Common myeloid progenitor, CD34-positive (primary cell): Measurements from ENCODE around the gene SUPT5H.

Experiments used
- CTCF ChIA-PET: fragments of 350-600 bp; sonication (Branson Sonifier 250); formaldehyde crosslinking; loops from one replicate; lab custom pipeline; 2021; ENCODE audit warnings: antibody characterized with exemption; lab: Charles Lee
- POLR2A ChIA-PET: fragments of 350-600 bp; sonication (Branson Sonifier 250); formaldehyde crosslinking; loops from one replicate; lab custom pipeline; 2021; ENCODE audit warnings: antibody characterized with exemption; lab: Charles Lee
- DNase-seq, 3 donors: peaks; one replicate each; pipeline versions ENCODE4 v3.0.0 to v3.0.0-alpha.2; 2013
- H3K27ac ChIP-seq, 2 experiments: 1 replicate in 1 of 2; 2 replicates in 1 of 2; pipeline ENCODE4 v1.7.0; 2013; ENCODE audit warnings: inconsistent platforms in 2 of 2, low read length in 2 of 2, mild to moderate bottlenecking in 2 of 2, low read depth in 1 of 2, moderate library complexity in 1 of 2; ENCODE audit not compliant: severe bottlenecking in 2 of 2, insufficient read depth in 1 of 2, poor library complexity in 1 of 2
- H3K27me3 ChIP-seq, 5 experiments: replicated peaks in 2 of 5; 1 replicate in 3 of 5; 2 replicates in 2 of 5; pipeline versions ENCODE4 v1.6.1 to v1.7.0; 2013; ENCODE audit warnings: low read length in 4 of 5, mild to moderate bottlenecking in 2 of 5, moderate library complexity in 2 of 5, inconsistent platforms in 1 of 5; ENCODE audit not compliant: insufficient read depth in 5 of 5, control insufficient read depth in 4 of 5
- H3K36me3 ChIP-seq, 4 experiments: 1 replicate in 2 of 4; 2 replicates in 2 of 4; pipeline versions ENCODE4 v1.6.1 to v1.7.0; 2013; ENCODE audit warnings: low read length in 3 of 4, control low read depth in 1 of 4, mild to moderate bottlenecking in 1 of 4; ENCODE audit not compliant: control insufficient read depth in 4 of 4, insufficient read depth in 4 of 4
- H3K4me1 ChIP-seq, 4 experiments: 1 replicate in 3 of 4; 2 replicates in 1 of 4; pipeline versions ENCODE4 v1.6.1 to v1.7.1; 2013; ENCODE audit warnings: low read length in 3 of 4, mild to moderate bottlenecking in 3 of 4, control low read depth in 1 of 4, inconsistent platforms in 1 of 4, moderate library complexity in 1 of 4; ENCODE audit not compliant: control insufficient read depth in 4 of 4, insufficient read depth in 4 of 4; ENCODE audit errors: control extremely low read depth in 1 of 4
- H3K4me3 ChIP-seq, 7 experiments: 1 replicate in 4 of 7; 2 replicates in 3 of 7; pipeline versions ENCODE4 v1.5.1 to v1.7.0; 2013; ENCODE audit warnings: mild to moderate bottlenecking in 7 of 7, low read length in 6 of 7, moderate library complexity in 6 of 7, inconsistent platforms in 2 of 7, low read depth in 2 of 7, control low read depth in 1 of 7; ENCODE audit not compliant: insufficient read depth in 4 of 7, control insufficient read depth in 1 of 7; ENCODE audit errors: extremely low read depth in 1 of 7
- H3K9me3 ChIP-seq, 5 experiments: 1 replicate in 4 of 5; 2 replicates in 1 of 5; pipeline versions ENCODE4 v1.6.1 to v1.7.1; 2013; ENCODE audit warnings: low read length in 4 of 5, mild to moderate bottlenecking in 2 of 5, inconsistent platforms in 1 of 5, low read depth in 1 of 5, moderate library complexity in 1 of 5; ENCODE audit not compliant: control insufficient read depth in 4 of 5, insufficient read depth in 2 of 5; ENCODE audit errors: control extremely low read depth in 1 of 5
- WGBS: methylation state at CpG from one replicate; pipeline ENCODE4 v1.1.5; 2013; ENCODE audit not compliant: insufficient coverage; 5-methylcytosine and 5-hydroxymethylcytosine counted together

The SUPT5H gene

DNA sequence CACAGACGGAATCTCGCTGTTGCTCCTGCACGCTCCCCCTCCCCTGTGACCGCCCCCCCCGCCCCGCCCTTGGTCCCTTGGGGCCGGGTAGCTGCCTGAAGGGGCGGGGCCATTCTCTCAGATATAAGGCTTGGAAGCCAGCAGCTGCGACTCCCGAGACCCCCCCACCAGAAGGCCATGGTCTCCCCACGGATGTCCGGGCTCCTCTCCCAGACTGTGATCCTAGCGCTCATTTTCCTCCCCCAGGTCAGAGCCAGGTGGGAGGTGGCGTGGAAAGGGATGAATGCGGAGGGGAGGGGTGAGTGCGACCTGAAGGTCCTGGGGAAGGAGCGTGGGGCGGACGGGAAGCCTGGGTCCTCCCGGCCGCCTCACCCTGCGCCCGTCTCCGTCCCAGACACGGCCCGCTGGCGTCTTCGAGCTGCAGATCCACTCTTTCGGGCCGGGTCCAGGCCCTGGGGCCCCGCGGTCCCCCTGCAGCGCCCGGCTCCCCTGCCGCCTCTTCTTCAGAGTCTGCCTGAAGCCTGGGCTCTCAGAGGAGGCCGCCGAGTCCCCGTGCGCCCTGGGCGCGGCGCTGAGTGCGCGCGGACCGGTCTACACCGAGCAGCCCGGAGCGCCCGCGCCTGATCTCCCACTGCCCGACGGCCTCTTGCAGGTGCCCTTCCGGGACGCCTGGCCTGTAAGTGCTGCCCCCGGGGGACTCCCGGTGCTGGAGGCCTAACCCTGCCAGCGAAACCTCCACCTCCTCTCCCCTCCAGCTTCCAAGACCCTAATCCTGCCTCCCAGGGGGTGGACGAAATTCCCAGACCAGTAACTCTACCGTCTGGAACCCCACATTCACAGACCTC lies 53.6 kb downstream of the SUPT5H start, which contains the start of gene DLL3:
TSS of gene DLL3 (plus strand) at position 150 of the 845 bp plus-strand sequence. CDS start at position 178, 28 bp downstream.
- Histone ChIP-seq H3K27me3 (peaks cover 0 to 75% (median 22%) of the 10 kb centered on the region in 5 experiments), H3K36me3 (no peaks in the 10 kb centered on the region), H3K4me3 (peak within 1 kb of the TSS in 6 of 7 experiments; percentile 4 to 57 (median 36)), H3K4me1 (peaks cover 0 to 23% (median 17%) of the 10 kb centered on the region in 4 experiments), H3K27ac (no peak within 1 kb of the TSS), H3K9me3 (peaks cover 0 to 8% (median 0%) of the 10 kb centered on the region in 5 experiments)
- ChIA-PET POLR2A (no interaction called here), CTCF (interaction anchor here (1.2 kb wide), 1 partner anchor 9 kb away, joined by 3 read pairs; no protein-coding TSS in a partner anchor)
- peak in 1 of 3 donors; percentile 53 for DNase-seq
- WGBS = 1% methylated on average over 33 of the region's 60 CpGs

DNA sequence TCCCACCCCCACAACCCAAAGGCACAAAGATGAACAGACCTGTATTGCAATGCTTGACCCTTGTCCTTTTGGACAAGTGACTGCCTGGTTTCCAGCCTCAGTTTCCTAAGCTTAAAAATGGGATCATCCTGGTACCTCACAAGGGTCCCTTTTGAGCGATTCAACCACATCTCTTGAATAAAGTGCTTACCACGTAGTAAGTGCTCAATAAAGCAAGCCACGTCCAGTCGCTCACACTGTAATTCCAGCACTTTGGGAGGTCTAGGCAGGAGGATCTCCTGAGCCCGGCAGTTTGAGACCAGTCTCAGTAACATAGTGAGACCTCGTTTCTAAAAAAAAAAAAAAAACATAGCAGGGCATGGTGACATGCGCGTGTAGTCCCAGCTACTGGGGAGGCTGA lies 54.5 kb downstream of the SUPT5H start:
- H3K4me1 ChIP-seq = peaks cover 0 to 23% (median 17%) of the 10 kb centered on the region in 4 experiments
- POLR2A ChIA-PET = no interaction called here
- 88% methylated on average over 4 of the region's 8 CpGs for WGBS
- H3K36me3 ChIP-seq = no peaks in the 10 kb centered on the region
- CTCF ChIA-PET = interaction anchor here (1.1 to 1.2 kb wide), 2 partner anchors 33 to 34 kb away, joined by 3 to 5 read pairs; partner anchors contain the start of gene EID2B
- H3K4me3 ChIP-seq = no peak overlapping the region
- peaks cover 0 to 84% (median 22%) of the 10 kb centered on the region in 5 experiments for H3K27me3 ChIP-seq
- H3K27ac ChIP-seq = no peak overlapping the region
- no peak for DNase-seq
- H3K9me3 ChIP-seq = peaks cover 0 to 8% (median 0%) of the 10 kb centered on the region in 5 experiments

DNA sequence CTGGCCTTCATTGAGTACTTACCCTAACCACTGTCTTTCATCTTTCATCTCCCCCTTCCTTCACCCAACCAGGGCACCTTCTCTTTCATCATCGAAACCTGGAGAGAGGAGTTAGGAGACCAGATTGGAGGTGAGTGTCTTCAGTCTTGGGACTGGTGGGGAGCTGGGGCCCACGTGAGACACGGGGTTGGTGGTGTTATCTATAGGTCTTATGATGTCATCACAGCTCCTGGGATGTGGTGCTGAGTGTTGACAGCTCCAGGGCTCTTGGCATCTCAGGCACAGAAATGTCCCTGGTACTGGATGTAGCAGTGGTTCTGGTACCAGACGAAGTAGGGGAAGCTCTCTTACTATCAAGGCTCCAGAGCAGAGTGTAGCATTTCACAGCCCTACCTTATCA lies 55.2 kb downstream of the SUPT5H start:
- ChIA-PET CTCF (interaction anchor here (1.1 to 1.4 kb wide), 3 partner anchors 26 to 33 kb away, joined by 3 to 5 read pairs (median 3); partner anchors contain the start of gene EID2B), POLR2A (no interaction called here)
- H3K27ac ChIP-seq = no peak overlapping the region
- no peak overlapping the region for H3K4me3 ChIP-seq
- peaks cover 0 to 90% (median 22%) of the 10 kb centered on the region in 5 experiments for H3K27me3 ChIP-seq
- H3K4me1 ChIP-seq = peaks cover 0 to 23% (median 17%) of the 10 kb centered on the region in 4 experiments
- 51% methylated on average over 3 of the region's 4 CpGs for WGBS
- H3K36me3 ChIP-seq = no peaks in the 10 kb centered on the region
- no peak for DNase-seq
- H3K9me3 ChIP-seq = peaks cover 0 to 8% (median 0%) of the 10 kb centered on the region in 5 experiments

DNA sequence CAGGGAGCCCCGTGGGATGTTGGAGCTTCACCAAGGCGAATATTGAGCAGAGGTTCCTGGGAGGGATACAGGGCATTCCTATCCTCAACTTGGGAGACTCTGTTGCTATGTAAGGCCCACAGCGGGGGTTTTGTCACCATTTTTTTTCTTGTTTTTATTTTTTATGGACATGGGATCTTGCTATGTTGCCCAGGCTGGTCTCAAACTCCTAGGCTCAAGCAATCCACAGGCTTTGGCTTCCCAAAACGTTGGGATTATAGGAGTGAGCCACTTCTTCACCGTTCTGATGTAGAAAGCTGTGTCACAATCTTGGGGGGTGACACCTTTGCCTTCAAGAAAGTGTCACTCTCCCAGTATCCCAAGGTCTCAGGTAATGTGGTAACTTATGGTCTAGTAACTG lies 56.0 kb downstream of the SUPT5H start:
- WGBS = 100% methylated on average over 2 of the region's 5 CpGs
- peaks cover 0 to 8% (median 0%) of the 10 kb centered on the region in 5 experiments for H3K9me3 ChIP-seq
- H3K36me3 ChIP-seq = no peaks in the 10 kb centered on the region
- DNase-seq = no peak
- peaks cover 0 to 94% (median 22%) of the 10 kb centered on the region in 5 experiments for H3K27me3 ChIP-seq
- H3K27ac ChIP-seq = no peak overlapping the region
- no peak overlapping the region for H3K4me3 ChIP-seq
- CTCF ChIA-PET = interaction anchor here (1.2 to 1.4 kb wide), 2 partner anchors 27 to 32 kb away, joined by 3 to 5 read pairs; no protein-coding TSS in a partner anchor
- H3K4me1 ChIP-seq = peaks cover 0 to 23% (median 17%) of the 10 kb centered on the region in 4 experiments
- POLR2A ChIA-PET = no interaction called here

DNA sequence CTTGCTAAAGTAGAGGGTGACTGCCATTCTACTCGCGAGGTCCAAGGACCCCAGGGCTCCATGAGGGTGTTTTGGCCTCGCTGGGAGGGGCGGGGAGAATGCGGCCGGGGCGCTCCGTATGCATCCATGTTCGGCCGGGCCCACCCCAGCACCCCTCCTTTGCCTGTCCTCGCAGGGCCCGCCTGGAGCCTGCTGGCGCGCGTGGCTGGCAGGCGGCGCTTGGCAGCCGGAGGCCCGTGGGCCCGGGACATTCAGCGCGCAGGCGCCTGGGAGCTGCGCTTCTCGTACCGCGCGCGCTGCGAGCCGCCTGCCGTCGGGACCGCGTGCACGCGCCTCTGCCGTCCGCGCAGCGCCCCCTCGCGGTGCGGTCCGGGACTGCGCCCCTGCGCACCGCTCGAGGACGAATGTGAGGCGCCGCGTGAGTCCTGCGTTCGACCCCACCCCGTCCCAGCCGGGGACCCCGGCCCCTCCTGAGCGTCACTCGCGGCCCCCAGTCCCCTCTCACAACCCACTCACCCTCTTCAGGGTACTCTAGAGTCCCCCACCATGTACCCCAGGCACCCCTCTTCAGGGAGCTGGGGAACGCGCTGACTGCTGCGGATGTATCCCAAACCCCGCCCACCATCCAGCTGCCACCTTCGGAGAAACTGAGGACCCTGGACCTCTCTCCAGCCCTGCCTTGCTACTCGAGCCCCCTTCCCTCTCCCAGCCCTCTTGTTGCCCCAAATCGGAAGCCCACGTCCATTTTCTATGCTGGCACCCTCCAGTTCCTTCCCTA lies 57.4 kb downstream of the SUPT5H start:
- POLR2A ChIA-PET = no interaction called here
- DNase-seq = peak; percentile 88 to 93 (median 93)
- H3K9me3 ChIP-seq = peaks cover 0 to 8% (median 0%) of the 10 kb centered on the region in 5 experiments
- H3K27ac ChIP-seq = no peak overlapping the region
- H3K27me3 ChIP-seq = peaks cover 4 to 96% (median 31%) of the 10 kb centered on the region in 5 experiments
- 21% methylated on average over 52 of the region's 69 CpGs for WGBS
- H3K36me3 ChIP-seq = no peaks in the 10 kb centered on the region
- no peak overlapping the region for H3K4me3 ChIP-seq
- H3K4me1 ChIP-seq = peaks cover 0 to 31% (median 20%) of the 10 kb centered on the region in 4 experiments
- CTCF ChIA-PET = interaction anchor here (0.7 to 1.7 kb wide), 8 partner anchors 9 to 89 kb away, joined by 3 to 11 read pairs (median 4); no protein-coding TSS in a partner anchor

DNA sequence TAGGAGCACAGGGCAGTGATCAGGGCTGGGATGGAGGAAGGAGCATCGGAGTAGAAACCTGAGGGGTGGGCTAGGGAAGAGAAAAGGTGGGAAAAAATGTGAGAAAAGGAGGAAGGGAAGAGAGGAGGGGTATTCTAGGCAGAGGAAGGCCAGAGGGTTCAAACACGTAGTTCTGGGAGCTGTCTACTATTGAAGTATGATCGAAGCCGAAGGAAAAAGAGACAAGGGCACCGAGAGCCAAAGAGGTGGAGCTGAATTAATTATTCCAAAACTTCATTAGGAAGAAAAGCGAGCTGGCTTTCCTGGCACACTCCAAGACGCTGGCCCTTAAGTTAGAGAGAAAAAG lies 61.2 kb downstream of the SUPT5H start:
- POLR2A ChIA-PET = no interaction called here
- H3K27me3 ChIP-seq = peaks cover 5 to 75% (median 22%) of the 10 kb centered on the region in 5 experiments
- CTCF ChIA-PET = no interaction called here
- H3K4me1 ChIP-seq = peaks cover 0 to 16% (median 7%) of the 10 kb centered on the region in 4 experiments
- peaks cover 0 to 4% (median 0%) of the 10 kb centered on the region in 5 experiments for H3K9me3 ChIP-seq
- DNase-seq = no peak
- WGBS = 67% methylated on average over 7 of the region's 7 CpGs
- no peak overlapping the region for H3K27ac ChIP-seq
- peak overlapping the region in 3 of 7 experiments; percentile 51 to 66 (median 64) for H3K4me3 ChIP-seq
- H3K36me3 ChIP-seq = no peaks in the 10 kb centered on the region
